PC-3 (cell line): ENCODE measurements around the gene PAF1.

Experiments
- EZH2 ChIP-seq: fragments of 300-600 bp; sonication (generic); IDR thresholded peaks from one replicate; pipeline ENCODE4 v1.6.1; 2017; ENCODE audit warnings: antibody characterized with exemption, mild to moderate bottlenecking, low read length; ENCODE audit not compliant: unreplicated experiment
- TF ChIP-seq, protein P1 (sequence below): fragments of 300-600 bp; sonication (generic); conservative IDR thresholded peaks from 2 replicates; pipeline ENCODE4 v1.5.1; 2017; ENCODE audit warnings: antibody characterized with exemption, low read depth, mild to moderate bottlenecking, low read length

GRCh38 chr19:39363901-39364457 is 26.9 kb downstream of the PAF1 start:
- TF ChIP-seq, protein P1, sequence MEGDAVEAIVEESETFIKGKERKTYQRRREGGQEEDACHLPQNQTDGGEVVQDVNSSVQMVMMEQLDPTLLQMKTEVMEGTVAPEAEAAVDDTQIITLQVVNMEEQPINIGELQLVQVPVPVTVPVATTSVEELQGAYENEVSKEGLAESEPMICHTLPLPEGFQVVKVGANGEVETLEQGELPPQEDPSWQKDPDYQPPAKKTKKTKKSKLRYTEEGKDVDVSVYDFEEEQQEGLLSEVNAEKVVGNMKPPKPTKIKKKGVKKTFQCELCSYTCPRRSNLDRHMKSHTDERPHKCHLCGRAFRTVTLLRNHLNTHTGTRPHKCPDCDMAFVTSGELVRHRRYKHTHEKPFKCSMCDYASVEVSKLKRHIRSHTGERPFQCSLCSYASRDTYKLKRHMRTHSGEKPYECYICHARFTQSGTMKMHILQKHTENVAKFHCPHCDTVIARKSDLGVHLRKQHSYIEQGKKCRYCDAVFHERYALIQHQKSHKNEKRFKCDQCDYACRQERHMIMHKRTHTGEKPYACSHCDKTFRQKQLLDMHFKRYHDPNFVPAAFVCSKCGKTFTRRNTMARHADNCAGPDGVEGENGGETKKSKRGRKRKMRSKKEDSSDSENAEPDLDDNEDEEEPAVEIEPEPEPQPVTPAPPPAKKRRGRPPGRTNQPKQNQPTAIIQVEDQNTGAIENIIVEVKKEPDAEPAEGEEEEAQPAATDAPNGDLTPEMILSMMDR, result no peak
- no peak for TF ChIP-seq EZH2
